GM21390 (cell line): Measurements from ENCODE around the gene CFAP410.
"Not testable (repeated sequence)": the region's sequence is repeated elsewhere in the genome, so short reads cannot be mapped to it uniquely, and the experiment has no call there.

ENCODE experiments used
- ATAC-seq: cut with Tn5 transposase; IDR thresholded peaks from one replicate; pipeline ENCODE4 v1.9.1; 2021; ENCODE audit not compliant: unreplicated experiment

The CFAP410 gene

GRCh38 chr21:44288251-44289110 lies 50.7 kb downstream of the CFAP410 start:
- no peak for ATAC-seq

GRCh38 chr21:44286716-44287632 lies 52.2 kb downstream of the CFAP410 start:
- no peak for ATAC-seq

DNA sequence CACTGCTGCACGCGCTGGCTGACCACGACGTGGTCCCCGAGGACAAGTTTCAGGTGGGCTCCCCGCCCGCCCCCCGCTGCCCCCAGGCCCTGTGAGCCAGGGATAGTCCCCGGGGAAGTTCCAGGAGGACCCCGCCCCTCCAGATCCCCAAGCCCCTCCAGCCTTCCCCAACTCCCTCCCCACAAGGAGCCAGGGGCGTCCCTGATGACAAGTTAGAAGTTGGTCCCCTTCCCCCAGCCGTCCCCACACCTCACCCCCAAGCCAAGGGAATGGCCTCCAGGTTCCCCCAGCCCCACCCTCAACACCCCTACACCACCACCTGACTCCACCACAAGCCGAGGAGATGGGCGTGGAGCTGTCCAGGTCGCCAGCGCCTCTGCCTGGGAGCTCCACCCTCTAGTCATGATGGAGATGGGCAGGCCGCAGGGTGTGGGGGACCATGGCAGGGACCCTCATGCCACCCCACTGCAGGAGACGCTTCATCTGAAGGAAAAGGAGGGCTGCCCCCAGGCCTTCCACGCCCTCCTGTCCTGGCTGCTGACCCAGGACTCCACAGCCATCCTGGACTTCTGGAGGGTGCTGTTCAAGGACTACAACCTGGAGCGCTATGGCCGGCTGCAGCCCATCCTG lies 53.0 kb downstream of the CFAP410 start:
- no peak for ATAC-seq

DNA sequence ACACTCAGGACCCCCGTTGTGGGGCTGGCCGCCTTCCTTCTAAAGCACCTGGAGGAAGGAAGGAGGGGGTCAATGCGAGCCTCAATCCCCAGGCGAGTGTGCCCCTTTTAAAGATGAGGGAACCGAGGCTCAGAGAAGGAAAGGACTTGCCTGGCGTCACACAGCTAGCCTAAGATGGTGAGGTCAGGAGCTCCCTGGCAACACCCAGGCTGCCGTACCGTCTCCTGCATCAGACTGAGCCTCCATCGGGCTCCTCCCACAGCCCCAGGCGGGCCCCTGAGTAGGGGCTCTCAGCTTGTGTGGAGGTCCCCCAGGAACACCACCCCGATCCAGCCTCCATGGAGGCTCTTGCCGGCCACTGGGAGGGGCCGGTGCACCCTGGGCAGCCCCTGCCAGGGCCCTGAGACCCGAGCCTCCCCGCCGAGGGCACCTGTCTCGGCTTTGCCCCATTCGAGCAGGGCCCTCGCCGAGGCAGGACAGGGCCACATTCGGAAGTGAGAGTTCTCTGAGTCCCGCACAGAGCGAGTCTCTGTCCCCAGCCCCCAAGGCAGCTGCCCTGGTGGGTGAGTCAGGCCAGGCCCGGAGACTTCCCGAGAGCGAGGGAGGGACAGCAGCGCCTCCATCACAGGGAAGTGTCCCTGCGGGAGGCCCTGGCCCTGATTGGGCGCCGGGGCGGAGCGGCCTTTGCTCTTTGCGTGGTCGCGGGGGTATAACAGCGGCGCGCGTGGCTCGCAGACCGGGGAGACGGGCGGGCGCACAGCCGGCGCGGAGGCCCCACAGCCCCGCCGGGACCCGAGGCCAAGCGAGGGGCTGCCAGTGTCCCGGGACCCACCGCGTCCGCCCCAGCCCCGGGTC lies 53.8 kb downstream of the CFAP410 start, which contains the start of gene AIRE:
TSS of gene AIRE (plus strand) at position 739 of the 855 bp plus-strand sequence. CDS start 131 bp downstream, outside the sequence.
- no peak for ATAC-seq

GRCh38 chr21:44283948-44284347 lies 55.2 kb downstream of the CFAP410 start:
- ATAC-seq = no peak

GRCh38 chr21:44283211-44283785 lies 55.9 kb downstream of the CFAP410 start:
- not testable (repeated sequence) for ATAC-seq

DNA sequence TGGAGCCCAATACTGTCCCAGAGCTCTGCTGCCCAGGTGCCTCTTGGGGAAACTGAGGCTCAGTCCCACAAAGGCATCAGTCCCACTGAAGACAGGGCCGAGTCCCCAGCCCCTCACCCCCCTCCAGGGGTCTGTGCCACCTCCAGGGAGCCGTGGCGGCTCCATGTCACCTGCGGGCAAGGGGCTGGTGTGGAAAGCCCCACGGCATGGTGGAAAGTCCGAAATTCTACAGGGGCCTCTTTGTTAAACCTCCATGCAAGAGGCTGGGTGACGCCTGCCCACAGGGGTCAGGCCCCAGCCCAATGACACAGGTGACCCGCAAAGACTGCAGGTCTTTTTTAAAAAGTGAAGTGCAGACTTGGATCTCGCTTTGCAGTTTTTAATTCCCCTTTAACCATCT lies 56.8 kb downstream of the CFAP410 start:
- no peak for ATAC-seq

DNA sequence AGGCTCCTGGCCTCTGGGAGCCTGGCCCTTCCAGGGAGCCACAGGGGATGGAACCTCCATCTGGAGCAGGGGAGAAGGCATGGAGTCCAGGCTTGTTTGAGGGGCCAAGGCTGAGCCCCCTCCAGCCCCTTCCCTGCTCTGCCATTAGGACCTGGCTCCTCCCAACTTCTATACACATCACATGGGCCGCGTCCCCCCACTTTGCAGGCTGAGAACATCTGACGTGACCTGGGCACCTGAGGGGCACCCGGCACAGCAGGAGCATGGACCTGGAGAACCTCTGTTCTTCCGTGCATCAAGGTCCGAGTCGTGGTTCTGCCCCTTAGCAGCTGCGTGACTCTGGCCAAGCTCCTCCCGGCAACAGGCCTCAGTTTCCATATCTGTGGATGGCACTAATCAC lies 57.4 kb downstream of the CFAP410 start:
- ATAC-seq = no peak

DNA sequence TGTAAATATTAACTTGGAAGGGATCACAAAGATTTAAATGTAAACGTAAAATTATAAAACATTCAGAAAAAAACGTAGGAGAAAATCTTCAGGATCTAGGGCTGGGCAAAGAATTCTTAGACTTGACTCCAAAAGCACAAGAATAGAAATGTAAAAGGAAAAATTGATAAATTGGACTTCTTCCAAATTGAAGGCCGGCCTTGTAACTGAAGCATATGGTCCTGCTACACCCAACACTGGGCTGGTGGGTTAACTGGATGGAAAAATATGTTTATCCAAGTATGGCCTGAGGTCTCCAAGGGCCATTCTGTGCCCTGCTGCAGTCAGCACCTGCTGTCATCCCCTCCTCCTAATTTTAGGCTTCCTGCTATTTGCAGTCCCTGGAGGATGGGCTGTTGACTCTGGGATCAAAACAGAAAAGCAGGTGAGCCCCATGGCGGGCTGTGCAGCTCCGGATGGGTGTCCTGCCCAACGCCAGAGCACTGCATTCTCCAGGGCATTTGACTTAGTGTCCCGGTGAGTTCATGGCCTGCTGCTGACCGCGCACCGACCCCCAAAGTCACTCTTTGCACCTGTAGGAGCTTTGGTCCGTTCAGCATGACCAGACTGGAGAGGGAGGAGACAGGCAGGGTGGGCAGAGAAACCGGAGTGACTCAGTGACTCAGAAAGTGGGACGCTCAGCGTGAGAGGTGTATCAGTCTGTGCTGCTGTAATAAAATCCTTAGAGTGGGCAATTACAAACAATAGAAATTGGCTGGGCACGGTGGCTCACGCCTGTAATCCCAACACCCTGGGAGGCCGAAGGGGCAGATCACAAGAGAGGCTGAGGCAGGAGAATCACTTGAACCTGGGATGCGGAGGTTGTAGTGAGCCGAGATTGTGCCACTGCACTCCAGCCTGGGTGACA lies 59.6 kb downstream of the CFAP410 start:
- ATAC-seq = no peak
